Measurements from ENCODE around the gene NAT16. TPM values are rescaled to one million over a fixed set of nuclear protein-coding genes. Genes with fewer than 3 reads are reported as not detected.

The NAT16 gene
- total and polyA plus RNA-seq, 9 of the 15 experiments (the other 6 are each of a cell fraction or from before 2014, with no cell fraction given), result 0.04 TPM; not detected in 8

DNA sequence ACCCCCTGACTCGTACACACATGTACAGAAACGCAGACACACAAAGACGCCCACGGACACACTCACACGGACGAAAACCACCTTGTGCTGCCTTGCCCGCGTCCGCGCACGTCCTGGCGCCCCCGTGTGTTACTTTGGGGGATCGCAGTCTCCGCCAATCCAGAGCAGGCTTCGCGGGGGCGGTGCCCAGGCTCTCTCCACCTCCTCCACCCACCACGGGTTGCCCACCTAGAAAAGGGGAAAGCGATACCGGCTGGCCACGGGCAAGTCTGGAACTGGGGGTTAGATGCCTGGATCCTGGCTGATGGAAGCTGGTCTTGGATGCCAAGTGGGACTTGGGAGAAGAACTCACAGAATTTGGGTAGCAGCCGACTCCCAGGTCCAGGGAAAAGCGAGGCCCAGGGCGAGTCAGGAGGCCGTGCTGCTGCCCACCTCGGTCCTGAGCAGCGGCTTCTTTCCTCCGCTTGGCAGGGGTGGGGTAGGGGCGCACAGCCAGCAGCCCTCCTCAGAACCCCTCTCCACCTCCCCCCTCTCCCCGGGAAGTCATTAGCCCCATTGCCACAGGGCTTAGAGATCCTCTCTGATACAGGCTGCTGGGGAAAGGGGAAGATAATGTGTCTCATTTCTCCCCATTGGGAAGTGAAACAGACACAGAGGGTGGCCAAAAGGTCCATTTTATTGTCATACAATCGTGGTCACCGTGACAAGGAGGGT is 10.1 kb downstream of the NAT16 start (continued):
- no peak for TF ChIP-seq BRCA1 (IDR thresholded peaks at IDR 0.05)
- TF ChIP-seq BRCA1 (CRISPR knock-in tag; IDR thresholded peaks at IDR 0.05), result 0 out of 2 replicates have a peak, but pooled peaks have one; percentile 4
- TF ChIP-seq XRCC5 (IDR thresholded peaks at IDR 0.05; ENCODE audit: low read depth, low read length), result peak; percentile 80
- TF ChIP-seq RBM14 (IDR thresholded peaks at IDR 0.05; ENCODE audit: borderline replicate concordance, insufficient read depth, low read depth, low read length), result no peak
- 0 out of 4 replicates have a peak, but pooled peaks of 1 of the 2 experiments have one; percentile 17 for TF ChIP-seq TEAD1 (CRISPR knock-in tag; IDR thresholded peaks at IDR 0.05)
- no peak for TF ChIP-seq RBM25 (IDR thresholded peaks at IDR 0.05; ENCODE audit: low read depth, low read length, severe bottlenecking)
- TF ChIP-seq KDM2B (CRISPR knock-in tag; IDR thresholded peaks at IDR 0.05), result 0 out of 2 replicates have a peak, but pooled peaks have one; percentile 63
- TF ChIP-seq ZNF140 (CRISPR knock-in tag; IDR thresholded peaks at IDR 0.05), result no peak
- TF ChIP-seq BRD4 (IDR thresholded peaks at IDR 0.05), result no peak
- no peak for TF ChIP-seq GABPA (tag; conservative IDR thresholded peaks at IDR 0.05; ENCODE audit: low read depth)
- no peak for TF ChIP-seq CBX3 (IDR thresholded peaks at IDR 0.05; ENCODE audit: borderline replicate concordance in 1 of 2, low read length in 2 of 2)
- TF ChIP-seq MTF1 (CRISPR knock-in tag; IDR thresholded peaks at IDR 0.05; ENCODE audit: borderline replicate concordance), result no peak
- no peak for TF ChIP-seq SMAD3 (CRISPR knock-in tag; conservative IDR thresholded peaks at IDR 0.05)
- TF ChIP-seq WHSC1 (IDR thresholded peaks at IDR 0.05; ENCODE audit: low read length), result no peak
